GF-D8 (cell line): Measurements from ENCODE around the gene ZNF417.
"Not testable (repeated sequence)": the region's sequence is repeated elsewhere in the genome, so short reads cannot be mapped to it uniquely, and the experiment has no call there.

Experiments used
- DNase-seq: peaks from one replicate; lab custom pipeline; 2025; lab: John Stamatoyannopoulos, UW

Gene ZNF417

GRCh38 chr19:57916168-57916995, at the start of gene ZNF417:
TSS of gene ZNF417 (minus strand) at chr19:57916592. CDS start at chr19:57916411, 181 bp downstream.
- DNase-seq: peak; percentile 69

GRCh38 chr19:57964761-57965160, 48.4 kb upstream of the ZNF417 start:
- no peak for DNase-seq

GRCh38 chr19:57961785-57962184, 45.4 kb upstream of the ZNF417 start:
- DNase-seq: no peak

GRCh38 chr19:57954996-57955395, 38.6 kb upstream of the ZNF417 start:
- no peak for DNase-seq

- no peak for DNase-seq
Measured at GRCh38 chr19:57949702-57950101, 33.3 kb upstream of the ZNF417 start.

GRCh38 chr19:57949296-57949695, 32.9 kb upstream of the ZNF417 start:
- no peak for DNase-seq

GRCh38 chr19:57947419-57948134, 31.2 kb upstream of the ZNF417 start, which contains the start of gene ZNF256:
TSS of gene ZNF256 (minus strand) at chr19:57947706. CDS start at chr19:57947474, 232 bp downstream.
- peak; percentile 84 for DNase-seq

GRCh38 chr19:57947088-57947418, 30.7 kb upstream of the ZNF417 start:
- DNase-seq: no peak

- no peak for DNase-seq
Measured at GRCh38 chr19:57946316-57946715, 29.9 kb upstream of the ZNF417 start.

- DNase-seq: no peak
Measured at GRCh38 chr19:57941593-57941992, 25.2 kb upstream of the ZNF417 start.

GRCh38 chr19:57935731-57936130, 19.3 kb upstream of the ZNF417 start:
- no peak for DNase-seq

GRCh38 chr19:57934820-57935665, 18.7 kb upstream of the ZNF417 start, which contains the start of gene ZNF418:
TSS of gene ZNF418 (minus strand) at chr19:57935402. CDS start at chr19:57933822, 1,580 bp downstream.
- no peak for DNase-seq

GRCh38 chr19:57927587-57927986, 11.2 kb upstream of the ZNF417 start:
- no peak for DNase-seq

GRCh38 chr19:57914531-57914930, 1.9 kb downstream of the ZNF417 start:
- no peak for DNase-seq

- no peak for DNase-seq
Measured at GRCh38 chr19:57907394-57907793, 9.0 kb downstream of the ZNF417 start.

- DNase-seq: no peak
Measured at GRCh38 chr19:57905258-57905657, 11.1 kb downstream of the ZNF417 start.

- no peak for DNase-seq
Measured at GRCh38 chr19:57903618-57904184, 12.7 kb downstream of the ZNF417 start.

- DNase-seq: no peak
Measured at GRCh38 chr19:57900311-57900710, 16.1 kb downstream of the ZNF417 start.

- not testable (repeated sequence) for DNase-seq
Measured at GRCh38 chr19:57890706-57891105, 25.7 kb downstream of the ZNF417 start.

GRCh38 chr19:57888560-57889231, 27.7 kb downstream of the ZNF417 start, which contains the start of gene ZNF814:
TSS of gene ZNF814 (minus strand) at chr19:57889037. CDS start at chr19:57888802, 235 bp downstream.
- peak; percentile 63 for DNase-seq

- DNase-seq: no peak
Measured at GRCh38 chr19:57888107-57888559, 28.3 kb downstream of the ZNF417 start.
